Breast epithelium (tissue), 4 donors: ENCODE data around the gene TIAM2. TPM values are rescaled to one million over a fixed set of nuclear protein-coding genes. Genes with fewer than 3 reads are reported as not detected.

Experiments used
- DNase-seq, 2 donors: peaks; one replicate each; pipeline ENCODE4 v3.0.0-alpha.2; 2019; ENCODE audit warnings: low spot score in 2 of 2
- H3K27ac ChIP-seq, 2 donors: fragments of 200-600 bp; sonication (generic) in 1 of 2; one replicate each; pipeline ENCODE4 v1.5.1; 2016 to 2019; ENCODE audit warnings: mild to moderate bottlenecking in 1 of 2
- H3K27me3 ChIP-seq, 2 donors: fragments of 200-600 bp; sonication (generic) in 1 of 2; one replicate each; pipeline versions ENCODE4 v1.5.1 to v1.6.0; 2017 to 2019; ENCODE audit warnings: control low read depth in 1 of 2, mild to moderate bottlenecking in 1 of 2
- H3K36me3 ChIP-seq: fragments of 200-600 bp; one replicate; pipeline ENCODE4 v1.5.1; 2019
- H3K4me1 ChIP-seq, 2 donors: fragments of 200-600 bp; sonication (generic); one replicate each; pipeline ENCODE4 v1.5.1; 2016 to 2019; ENCODE audit warnings: control low read depth in 1 of 2
- H3K4me3 ChIP-seq, 3 donors: fragments of 200-600 bp; sonication (generic); 1 replicate in 2 of 3; 2 replicates in 1 of 3; pipeline ENCODE4 v1.5.1; 2016 to 2019; ENCODE audit warnings: mild to moderate bottlenecking in 3 of 3, moderate library complexity in 2 of 3
- H3K9me3 ChIP-seq, 2 donors: fragments of 200-600 bp; sonication (generic) in 1 of 2; one replicate each; pipeline ENCODE4 v1.5.1; 2016 to 2019; ENCODE audit warnings: control low read depth in 1 of 2
- CTCF ChIP-seq, 3 donors: fragments of 450-650 bp; IDR thresholded peaks; one replicate each; pipeline ENCODE4 v1.5.1; 2016 to 2017; ENCODE audit warnings: antibody characterized with exemption in 3 of 3, mild to moderate bottlenecking in 3 of 3, moderate library complexity in 3 of 3
- POLR2A ChIP-seq: fragments of 450-650 bp; IDR thresholded peaks from one replicate; pipeline ENCODE4 v1.6.1; 2016; ENCODE audit warnings: antibody characterized with exemption, mild to moderate bottlenecking, moderate library complexity
- POLR2AphosphoS5 ChIP-seq, 3 donors: sonication (generic); formaldehyde crosslinking; IDR thresholded peaks; one replicate each; pipeline ENCODE4 v1.6.1; 2017; ENCODE audit warnings: antibody characterized with exemption in 3 of 3
- intact Hi-C: fragments of 100-400 bp; cut with DNase I; formaldehyde crosslinking; loops from one replicate; pipeline ENCODE4 v1.15.1; 2023; ENCODE audit warnings: low total_unique reads
- total RNA-seq, 3 donors: library from RNA; depleted of rRNA; stranded (reverse); fragments of >200 nt; gene quantifications; one replicate each; pipeline ENCODE4 v1.1.0, GENCODE V29; 2016

TIAM2 gene
- total RNA-seq, 3 donors from 2014 or later = 5.8 to 32.3 (median 12.8) TPM

GRCh38 chr6:155195903-155196302 lies 200.8 kb downstream of the TIAM2 start:
- no peak for DNase-seq
- intact Hi-C loops = no loop called here
- no peaks in the 10 kb centered on the region for H3K4me1 ChIP-seq
- no peaks in the 10 kb centered on the region for H3K9me3 ChIP-seq
- H3K27ac ChIP-seq = no peak overlapping the region
- H3K36me3 ChIP-seq = no peaks in the 10 kb centered on the region
- H3K27me3 ChIP-seq = no peaks in the 10 kb centered on the region
- H3K4me3 ChIP-seq = no peak overlapping the region
- no peak for TF ChIP-seq POLR2A
- no peak for TF ChIP-seq CTCF (IDR thresholded peaks at IDR 0.05)
- TF ChIP-seq POLR2AphosphoS5 (IDR thresholded peaks at IDR 0.05) = no peak

GRCh38 chr6:155196911-155197310 lies 201.8 kb downstream of the TIAM2 start:
- Histone ChIP-seq H3K4me1 (no peaks in the 10 kb centered on the region), H3K27ac (no peak overlapping the region), H3K27me3 (no peaks in the 10 kb centered on the region), H3K4me3 (no peak overlapping the region), H3K36me3 (no peaks in the 10 kb centered on the region), H3K9me3 (no peaks in the 10 kb centered on the region)
- DNase-seq = no peak
- TF ChIP-seq CTCF (IDR thresholded peaks at IDR 0.05) = no peak
- intact Hi-C loops = no loop called here

- intact Hi-C loops = no loop called here
- TF ChIP-seq POLR2A (no peak), CTCF (IDR thresholded peaks at IDR 0.05) (no peak), POLR2AphosphoS5 (IDR thresholded peaks at IDR 0.05) (no peak)
Measured at GRCh38 chr6:155197932-155198331, 202.8 kb downstream of the TIAM2 start.

GRCh38 chr6:155200012-155200411 lies 204.9 kb downstream of the TIAM2 start:
- Histone ChIP-seq H3K4me1 (no peaks in the 10 kb centered on the region), H3K36me3 (no peaks in the 10 kb centered on the region), H3K9me3 (no peaks in the 10 kb centered on the region), H3K27ac (no peak overlapping the region), H3K4me3 (no peak overlapping the region), H3K27me3 (no peaks in the 10 kb centered on the region)
- TF ChIP-seq POLR2AphosphoS5 (IDR thresholded peaks at IDR 0.05) (no peak), CTCF (IDR thresholded peaks at IDR 0.05) (no peak), POLR2A (no peak)
- intact Hi-C loops = no loop called here
- no peak for DNase-seq

More at GRCh38 chr6:155197932-155198331, 202.8 kb downstream of the TIAM2 start:
- no peak for DNase-seq
- H3K4me3 ChIP-seq = no peak overlapping the region
- no peaks in the 10 kb centered on the region for H3K9me3 ChIP-seq
- no peaks in the 10 kb centered on the region for H3K36me3 ChIP-seq
- no peaks in the 10 kb centered on the region for H3K27me3 ChIP-seq
- no peak overlapping the region for H3K27ac ChIP-seq
- no peaks in the 10 kb centered on the region for H3K4me1 ChIP-seq

- Histone ChIP-seq H3K4me1 (no peaks in the 10 kb centered on the region), H3K4me3 (no peak overlapping the region), H3K27me3 (no peaks in the 10 kb centered on the region), H3K9me3 (no peaks in the 10 kb centered on the region), H3K36me3 (no peaks in the 10 kb centered on the region), H3K27ac (peak overlapping the region; percentile 50 to 72)
- intact Hi-C loops = no loop called here
- DNase-seq = no peak
- TF ChIP-seq POLR2A (no peak), POLR2AphosphoS5 (IDR thresholded peaks at IDR 0.05) (no peak), CTCF (IDR thresholded peaks at IDR 0.05) (no peak)
Measured at GRCh38 chr6:155201461-155202226, 206.5 kb downstream of the TIAM2 start.
